ENCODE results near the gene ZBTB7A.

DNA sequence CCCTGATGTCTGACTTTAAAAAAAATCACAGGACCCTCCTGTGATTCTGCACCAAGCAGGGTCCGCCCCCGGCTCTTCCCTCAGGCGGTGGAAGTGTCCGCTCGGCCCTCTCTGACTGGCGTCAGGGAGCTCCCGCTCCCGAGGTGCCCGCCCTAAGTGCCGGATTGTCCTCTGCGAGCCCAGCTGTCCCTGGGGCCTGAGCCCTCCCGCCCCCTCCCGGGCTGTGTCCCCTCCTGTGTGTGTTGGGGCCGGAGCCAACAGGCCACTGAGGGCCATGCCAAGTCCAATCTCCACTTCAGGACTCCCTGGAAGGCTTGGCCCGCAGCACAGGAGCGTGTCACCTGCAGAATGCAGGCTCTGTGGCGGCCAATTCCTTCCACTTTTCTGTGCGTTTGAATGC, 31.8 kb upstream of the ZBTB7A start:
- TF ChIP-seq, protein P1, sequence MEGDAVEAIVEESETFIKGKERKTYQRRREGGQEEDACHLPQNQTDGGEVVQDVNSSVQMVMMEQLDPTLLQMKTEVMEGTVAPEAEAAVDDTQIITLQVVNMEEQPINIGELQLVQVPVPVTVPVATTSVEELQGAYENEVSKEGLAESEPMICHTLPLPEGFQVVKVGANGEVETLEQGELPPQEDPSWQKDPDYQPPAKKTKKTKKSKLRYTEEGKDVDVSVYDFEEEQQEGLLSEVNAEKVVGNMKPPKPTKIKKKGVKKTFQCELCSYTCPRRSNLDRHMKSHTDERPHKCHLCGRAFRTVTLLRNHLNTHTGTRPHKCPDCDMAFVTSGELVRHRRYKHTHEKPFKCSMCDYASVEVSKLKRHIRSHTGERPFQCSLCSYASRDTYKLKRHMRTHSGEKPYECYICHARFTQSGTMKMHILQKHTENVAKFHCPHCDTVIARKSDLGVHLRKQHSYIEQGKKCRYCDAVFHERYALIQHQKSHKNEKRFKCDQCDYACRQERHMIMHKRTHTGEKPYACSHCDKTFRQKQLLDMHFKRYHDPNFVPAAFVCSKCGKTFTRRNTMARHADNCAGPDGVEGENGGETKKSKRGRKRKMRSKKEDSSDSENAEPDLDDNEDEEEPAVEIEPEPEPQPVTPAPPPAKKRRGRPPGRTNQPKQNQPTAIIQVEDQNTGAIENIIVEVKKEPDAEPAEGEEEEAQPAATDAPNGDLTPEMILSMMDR (IDR thresholded peaks at IDR 0.05), result no peak
- no peak for TF ChIP-seq POLR2A (IDR thresholded peaks at IDR 0.05)

Measured in right lobe of liver (tissue), 4 donors.